ENCODE results near the gene INPP5A. TPM values are rescaled to one million over a fixed set of nuclear protein-coding genes. Genes with fewer than 3 reads are reported as not detected.

INPP5A gene
- total and polyA plus RNA-seq, 10 of the 15 experiments (the other 5 are each of a cell fraction or from before 2014, with no cell fraction given): 0.52 to 15.0 (median 6.3) TPM

GRCh38 chr10:132664883-132665282, 127.3 kb downstream of the INPP5A start (continued):
- TF ChIP-seq SKIL (IDR thresholded peaks at IDR 0.05; ENCODE audit: low read depth, poor library complexity, severe bottlenecking): no peak
- no peak for TF ChIP-seq CBX5 (IDR thresholded peaks at IDR 0.05; ENCODE audit: low read depth)
- TF ChIP-seq SIN3A (IDR thresholded peaks at IDR 0.05; ENCODE audit: low read depth, low read length): no peak
- no peak for TF ChIP-seq ZZZ3 (IDR thresholded peaks at IDR 0.05; ENCODE audit: control insufficient read depth, insufficient read length, low read depth)
- TF ChIP-seq BACH1 (IDR thresholded peaks at IDR 0.05; ENCODE audit: borderline replicate concordance): no peak
- no peak for TF ChIP-seq STAT3 (IDR thresholded peaks at IDR 0.05; ENCODE audit: low read depth, low read length)
- no peak for TF ChIP-seq BCL11A (IDR thresholded peaks at IDR 0.05; ENCODE audit: low read depth, low read length)
- no peak for TF ChIP-seq BHLHE40 (IDR thresholded peaks at IDR 0.05; ENCODE audit: borderline replicate concordance in 1 of 2, low read depth in 2 of 2, low read length in 1 of 2)

- no peaks in the 10 kb centered on the region; a peak in 1 of 4 replicates for H3K36me3 ChIP-seq (ENCODE audit: control insufficient read depth in 2 of 2, insufficient read depth in 2 of 2, low read length in 1 of 2)
- no peaks in the 10 kb centered on the region for H3K4me1 ChIP-seq (ENCODE audit: control insufficient read depth, insufficient read depth, low read length)
- TSS peak; percentile 24 for BruUV-seq (replicated peaks)
- H3K27me3 ChIP-seq (replicated peaks in 1 of 2; ENCODE audit: control insufficient read depth in 2 of 2, insufficient read depth in 2 of 2, low read length in 1 of 2): no peaks in the 10 kb centered on the region
- H3K79me2 ChIP-seq (ENCODE audit: control insufficient read depth, insufficient read depth, low read length): no peaks in the 10 kb centered on the region
- ChIA-PET POLR2A (no interaction called here), RAD21 (ENCODE audit: unreplicated experiment) (no interaction called here), SMC1A (ENCODE audit: uncharacterized antibody, unreplicated experiment) (no interaction called here), CTCF (no interaction called here)
- H3K4me2 ChIP-seq (ENCODE audit: control insufficient read depth, insufficient read depth): no peak overlapping the region
- WGBS (ENCODE audit: insufficient coverage, insufficient replicate concordance, low lambda C conversion rate, missing lambda C conversion rate): 86% methylated on average over 15 of the region's 15 CpGs
- no peak overlapping the region for H2AFZ ChIP-seq (ENCODE audit: control insufficient read depth, low read depth, low read length)
- ATAC-seq (no peak), FAIRE-seq (no peak), DNase-seq (ENCODE audit: low read depth, low spot score) (no peak)
- H4K20me1 ChIP-seq (ENCODE audit: control insufficient read depth, insufficient read depth): no peaks in the 10 kb centered on the region
- intact Hi-C loops (cut with micrococcal nuclease; ENCODE audit: unreplicated experiment) (no loop called here), in situ Hi-C loops (cut with MboI) (no loop called here)
- H3K4me3 ChIP-seq: no peak overlapping the region
- no peak overlapping the region for H3K9ac ChIP-seq (ENCODE audit: control insufficient read depth, insufficient read depth, low read length)
- no peaks in the 10 kb centered on the region for H3K9me3 ChIP-seq (replicated peaks; ENCODE audit: control insufficient read depth, insufficient read depth, low read length)
- no peak overlapping the region for H3K27ac ChIP-seq (ENCODE audit: control insufficient read depth, insufficient read depth)
- TF ChIP-seq TCF3 (IDR thresholded peaks at IDR 0.05; ENCODE audit: borderline replicate concordance, insufficient read depth, low read depth, low read length) (0 out of 2 replicates have a peak, but pooled peaks have one; percentile 19), ZBTB40 (IDR thresholded peaks at IDR 0.05; ENCODE audit: borderline replicate concordance) (no peak), E2F8 (IDR thresholded peaks at IDR 0.05; ENCODE audit: low read depth, partially characterized antibody) (no peak)
Measured at GRCh38 chr10:132665946-132666704, 128.5 kb downstream of the INPP5A start.

Data from GM12878 (cell line).